Cardiac fibroblast (primary cell): ENCODE measurements around the gene SRP14.
"Not testable (repeated sequence)": the region's sequence is repeated elsewhere in the genome, so short reads cannot be mapped to it uniquely, and the experiment has no call there.

Source experiments
- DNase-seq, 2 donors: peaks; one replicate each; pipeline versions ENCODE4 v3.0.0 to v3.0.0-alpha.2; 2010; ENCODE audit warnings: low read depth in 2 of 2
- H3K4me3 ChIP-seq, 2 donors: replicated peaks in 1 of 2; 1 replicate in 1 of 2; 2 replicates in 1 of 2; pipeline ENCODE4 v1.5.1; 2011; ENCODE audit warnings: low read depth in 2 of 2, low read length in 2 of 2, mild to moderate bottlenecking in 2 of 2, moderate library complexity in 1 of 2
- TF ChIP-seq, protein P1 (sequence below): IDR thresholded peaks from one replicate; pipeline ENCODE4 v1.5.1; 2011; ENCODE audit warnings: low read depth, mild to moderate bottlenecking, low read length, inconsistent platforms

SRP14 gene

GRCh38 chr15:40002295-40002694, 36.7 kb downstream of the SRP14 start:
- H3K4me3 ChIP-seq = no peak overlapping the region
- peak in 1 of 2 donors; percentile 32 for DNase-seq
- TF ChIP-seq, protein P1, sequence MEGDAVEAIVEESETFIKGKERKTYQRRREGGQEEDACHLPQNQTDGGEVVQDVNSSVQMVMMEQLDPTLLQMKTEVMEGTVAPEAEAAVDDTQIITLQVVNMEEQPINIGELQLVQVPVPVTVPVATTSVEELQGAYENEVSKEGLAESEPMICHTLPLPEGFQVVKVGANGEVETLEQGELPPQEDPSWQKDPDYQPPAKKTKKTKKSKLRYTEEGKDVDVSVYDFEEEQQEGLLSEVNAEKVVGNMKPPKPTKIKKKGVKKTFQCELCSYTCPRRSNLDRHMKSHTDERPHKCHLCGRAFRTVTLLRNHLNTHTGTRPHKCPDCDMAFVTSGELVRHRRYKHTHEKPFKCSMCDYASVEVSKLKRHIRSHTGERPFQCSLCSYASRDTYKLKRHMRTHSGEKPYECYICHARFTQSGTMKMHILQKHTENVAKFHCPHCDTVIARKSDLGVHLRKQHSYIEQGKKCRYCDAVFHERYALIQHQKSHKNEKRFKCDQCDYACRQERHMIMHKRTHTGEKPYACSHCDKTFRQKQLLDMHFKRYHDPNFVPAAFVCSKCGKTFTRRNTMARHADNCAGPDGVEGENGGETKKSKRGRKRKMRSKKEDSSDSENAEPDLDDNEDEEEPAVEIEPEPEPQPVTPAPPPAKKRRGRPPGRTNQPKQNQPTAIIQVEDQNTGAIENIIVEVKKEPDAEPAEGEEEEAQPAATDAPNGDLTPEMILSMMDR = no peak

DNA sequence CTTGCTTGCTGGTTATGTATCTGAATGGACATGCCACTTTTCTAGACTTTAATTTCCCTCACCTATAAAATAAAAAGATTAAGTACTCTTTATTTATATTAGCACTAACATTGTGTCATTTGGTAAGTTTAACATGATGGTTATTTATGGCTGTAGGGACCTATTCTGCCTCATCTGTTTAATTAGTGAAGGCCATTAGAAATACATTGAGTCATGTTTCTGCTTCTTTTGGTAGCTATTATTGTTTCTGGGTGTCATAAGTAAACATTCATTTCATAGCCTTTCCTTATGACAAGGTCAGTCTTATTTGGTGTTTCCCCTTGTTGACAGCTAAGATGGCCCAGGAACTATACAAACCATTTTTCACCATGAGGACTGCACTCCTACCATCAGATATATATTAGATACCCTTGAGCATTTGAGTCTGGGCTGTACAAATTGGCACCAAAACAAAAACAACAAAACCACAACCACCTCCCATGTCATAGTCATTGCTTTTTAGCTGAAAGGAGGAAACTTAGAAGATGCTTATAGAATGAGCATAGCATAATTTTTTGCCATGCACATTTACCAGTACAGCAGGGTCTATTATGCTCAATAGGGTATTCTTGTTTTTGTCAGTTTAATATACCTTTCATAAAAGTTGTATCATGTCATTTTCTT, 39.3 kb downstream of the SRP14 start:
- DNase-seq = peak in 1 of 2 donors; percentile 52
- no peak overlapping the region for H3K4me3 ChIP-seq
- TF ChIP-seq, protein P1 = no peak

- H3K4me3 ChIP-seq = no peak overlapping the region
- DNase-seq = no peak
- TF ChIP-seq, protein P1 = no peak
Observed at GRCh38 chr15:39998511-39999077, 40.4 kb downstream of the SRP14 start.

- TF ChIP-seq, protein P1 = no peak
- DNase-seq = no peak
- no peak overlapping the region for H3K4me3 ChIP-seq
Observed at GRCh38 chr15:39997639-39998038, 41.3 kb downstream of the SRP14 start.

DNA sequence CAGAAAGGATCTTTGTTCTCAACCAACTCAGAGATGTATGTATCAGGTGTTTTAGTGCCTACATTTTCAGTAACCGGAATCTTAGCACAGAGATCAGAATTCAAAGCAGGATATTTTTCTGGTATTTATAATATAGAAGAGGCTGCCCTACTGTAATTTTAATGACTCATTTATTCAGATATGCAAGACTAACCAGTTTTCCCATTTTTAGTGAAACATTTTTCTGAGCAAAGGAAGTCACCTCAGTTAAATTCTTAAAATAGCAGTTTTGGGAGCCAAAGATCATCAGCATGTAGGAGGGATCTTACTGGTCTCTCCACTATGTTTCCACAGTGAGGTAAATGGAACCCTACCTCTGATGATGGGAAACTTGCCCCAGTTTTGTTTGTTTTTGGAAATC, 42.0 kb downstream of the SRP14 start:
- no peak overlapping the region for H3K4me3 ChIP-seq
- peak in 1 of 2 donors; percentile 39 for DNase-seq
- TF ChIP-seq, protein P1 = no peak

DNA sequence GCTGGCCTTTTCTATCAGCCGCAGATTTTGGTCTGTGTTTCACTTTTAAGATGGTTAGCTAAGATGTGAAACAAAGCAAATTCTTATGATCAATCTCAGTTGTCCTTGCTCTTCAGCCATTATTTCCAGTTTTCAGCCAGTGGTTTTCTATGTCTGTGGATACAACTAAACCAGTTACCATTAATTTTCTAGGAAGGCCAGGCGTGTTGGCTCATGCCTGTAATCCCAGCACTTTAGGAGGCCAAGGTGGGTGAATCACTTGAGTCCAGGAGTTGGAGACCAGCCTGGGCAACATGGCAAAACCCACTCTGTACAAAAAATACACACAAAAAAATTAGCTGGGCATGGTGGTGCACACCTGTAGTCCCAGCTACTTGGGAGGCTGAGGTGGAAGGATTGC, 42.8 kb downstream of the SRP14 start:
- not testable (repeated sequence) for DNase-seq, H3K4me3 ChIP-seq

DNA sequence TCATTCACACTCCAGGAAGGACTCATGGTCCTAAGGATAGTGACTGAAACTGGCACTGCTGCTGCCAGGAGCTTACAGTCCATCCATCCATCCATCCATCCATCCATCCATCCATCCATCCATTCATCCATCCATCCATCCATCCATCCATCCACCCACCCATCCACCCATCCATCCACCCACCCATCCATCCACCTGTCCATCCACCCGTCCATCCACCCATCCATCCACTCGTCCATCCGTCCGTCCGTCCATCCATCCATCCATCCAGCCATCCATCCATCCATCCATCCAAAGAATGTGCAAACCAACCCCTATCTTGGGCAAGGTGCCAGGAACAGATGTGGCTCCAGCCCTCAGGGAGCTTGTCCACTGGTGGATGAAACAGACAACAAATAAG, 46.0 kb downstream of the SRP14 start:
- not testable (repeated sequence) for DNase-seq, H3K4me3 ChIP-seq

- no peak overlapping the region for H3K4me3 ChIP-seq
- TF ChIP-seq, protein P1 = no peak
- DNase-seq = no peak
Observed at GRCh38 chr15:39990706-39991105, 48.3 kb downstream of the SRP14 start.
